Vagina (tissue), 2 donors: ENCODE measurements around the gene NUMA1.

Experiments
- CTCF ChIP-seq, 3 experiments: fragments of 450-650 bp in 2 of 3; fragments of 200-600 bp in 1 of 3; sonication (generic) in 1 of 3; IDR thresholded peaks; one replicate each; pipeline ENCODE4 v1.5.1; 2017 to 2019; ENCODE audit warnings: antibody characterized with exemption in 3 of 3, mild to moderate bottlenecking in 2 of 3, moderate library complexity in 2 of 3
- POLR2A ChIP-seq, 2 donors: fragments of 450-650 bp; IDR thresholded peaks; one replicate each; pipeline ENCODE4 v1.6.1; 2017; ENCODE audit warnings: antibody characterized with exemption in 2 of 2, mild to moderate bottlenecking in 2 of 2, moderate library complexity in 2 of 2
- POLR2AphosphoS5 ChIP-seq, 2 donors: sonication (generic); formaldehyde crosslinking; IDR thresholded peaks; one replicate each; pipeline ENCODE4 v1.9.0; 2017; ENCODE audit warnings: antibody characterized with exemption in 2 of 2, mild to moderate bottlenecking in 2 of 2, low read depth in 1 of 2; ENCODE audit not compliant: insufficient read depth in 1 of 2

- TF ChIP-seq CTCF (IDR thresholded peaks at IDR 0.05) (no peak), POLR2AphosphoS5 (IDR thresholded peaks at IDR 0.05; ENCODE audit: insufficient read depth in 1 of 2, low read depth in 1 of 2) (peak in 1 of 2 donors; percentile 94), POLR2A (IDR thresholded peaks at IDR 0.05) (peak in 1 of 2 donors; percentile 38)
Observed at GRCh38 chr11:72040491-72041363, 39.6 kb downstream of the NUMA1 start.
